GM23338 (cell line): ENCODE data around the gene LRATD1. TPM values are rescaled to one million over a fixed set of nuclear protein-coding genes. Genes with fewer than 3 reads are reported as not detected.

ENCODE experiments used
- ATAC-seq: fragments of 200-7000 bp; cut with Tn5 transposase; 3 replicates; pipeline ENCODE4 v1.9.1; 2020
- DNase-seq: peaks from one replicate; pipeline ENCODE4 v3.0.0-alpha.2; 2015; ENCODE audit warnings: low spot score
- H2AFZ ChIP-seq: fragments of 200-600 bp; sonication (generic); 2 replicates; pipeline ENCODE4 v1.8.0; 2016; ENCODE audit warnings: antibody characterized with exemption, mild to moderate bottlenecking, moderate library complexity
- H3F3A ChIP-seq: fragments of 200-600 bp; sonication (generic); replicated peaks from 2 replicates; pipeline ENCODE4 v1.8.0; 2017; ENCODE audit warnings: antibody characterized with exemption, mixed run types, low read depth
- H3K27ac ChIP-seq: fragments of 200-600 bp; sonication (generic); 2 replicates; pipeline ENCODE4 v1.6.1; 2016; ENCODE audit warnings: low read depth
- H3K27me3 ChIP-seq: fragments of 200-600 bp; sonication (generic); 2 replicates; pipeline ENCODE4 v1.8.0; 2016; ENCODE audit warnings: mild to moderate bottlenecking, mixed run types, moderate library complexity; ENCODE audit not compliant: insufficient read depth
- H3K36me3 ChIP-seq: fragments of 200-600 bp; sonication (generic); 2 replicates; pipeline ENCODE4 v1.8.0; 2016; ENCODE audit warnings: mild to moderate bottlenecking; ENCODE audit not compliant: insufficient read depth
- H3K4me1 ChIP-seq: fragments of 200-600 bp; sonication (generic); 2 replicates; pipeline ENCODE4 v1.8.0; 2016; ENCODE audit warnings: mild to moderate bottlenecking, moderate library complexity; ENCODE audit not compliant: insufficient read depth
- H3K4me2 ChIP-seq: fragments of 200-600 bp; sonication (generic); 2 replicates; pipeline ENCODE4 v1.7.1; 2017; ENCODE audit warnings: mixed run types
- H3K4me3 ChIP-seq: fragments of 200-600 bp; sonication (generic); 2 replicates; pipeline ENCODE4 v1.6.1; 2016; ENCODE audit warnings: mixed run types
- H3K79me2 ChIP-seq: fragments of 200-600 bp; sonication (generic); replicated peaks from 2 replicates; pipeline ENCODE4 v1.8.0; 2017; ENCODE audit warnings: mild to moderate bottlenecking; ENCODE audit not compliant: insufficient read depth
- H3K9me2 ChIP-seq: fragments of 200-600 bp; sonication (generic); 2 replicates; pipeline ENCODE4 v1.8.0; 2017; ENCODE audit not compliant: insufficient read depth
- H4K20me1 ChIP-seq: fragments of 200-600 bp; sonication (generic); replicated peaks from 2 replicates; pipeline ENCODE4 v1.8.0; 2017; ENCODE audit warnings: mild to moderate bottlenecking; ENCODE audit not compliant: insufficient read depth
- H3K27ac Mint-ChIP-seq: 2 replicates; pipeline ENCODE4 v1.8.0; 2020; ENCODE audit warnings: inconsistent platforms, mild to moderate bottlenecking, moderate library complexity, mixed read lengths
- H3K27me3 Mint-ChIP-seq: 3 replicates; pipeline ENCODE4 v1.8.0; 2022; ENCODE audit warnings: low read depth, mild to moderate bottlenecking, moderate library complexity, mixed read lengths, inconsistent platforms; ENCODE audit not compliant: insufficient read depth, poor library complexity
- H3K36me3 Mint-ChIP-seq: 3 replicates; pipeline ENCODE4 v1.8.0; 2021; ENCODE audit warnings: low read depth, mild to moderate bottlenecking, inconsistent platforms, moderate library complexity, mixed read lengths
- H3K4me1 Mint-ChIP-seq: 3 replicates; pipeline ENCODE4 v1.8.0; 2020; ENCODE audit warnings: mild to moderate bottlenecking, inconsistent platforms, mixed read lengths
- H3K4me3 Mint-ChIP-seq: 3 replicates; pipeline ENCODE4 v1.8.0; 2021; ENCODE audit warnings: moderate library complexity, mild to moderate bottlenecking, inconsistent platforms, mixed read lengths
- H3K9me3 Mint-ChIP-seq: 3 replicates; pipeline ENCODE4 v1.8.0; 2020; ENCODE audit warnings: moderate library complexity, mild to moderate bottlenecking, inconsistent platforms, mixed read lengths
- CREB1 ChIP-seq: fragments of 250-450 bp; sonication (Bioruptor Pico); IDR thresholded peaks from 2 replicates; pipeline ENCODE4 v1.5.0; 2020; ENCODE audit warnings: low read depth, mild to moderate bottlenecking, moderate library complexity
- EZH2 ChIP-seq: fragments of 200-600 bp; sonication (generic); IDR thresholded peaks from one replicate; pipeline ENCODE4 v1.8.0; 2017; ENCODE audit warnings: antibody characterized with exemption, mild to moderate bottlenecking, low read depth; ENCODE audit not compliant: unreplicated experiment
- EZH2phosphoT487 ChIP-seq: fragments of 200-600 bp; sonication (generic); IDR thresholded peaks from one replicate; pipeline ENCODE4 v1.8.1; 2018; ENCODE audit warnings: antibody characterized with exemption; ENCODE audit not compliant: unreplicated experiment
- JUNB ChIP-seq: IDR thresholded peaks from one replicate; pipeline ENCODE4 v1.6.1; 2016; ENCODE audit warnings: antibody characterized with exemption; ENCODE audit not compliant: unreplicated experiment
- NANOG ChIP-seq: IDR thresholded peaks from 2 replicates; pipeline ENCODE4 v1.6.1; 2016; ENCODE audit warnings: antibody characterized with exemption, borderline replicate concordance
- POLR2AphosphoS5 ChIP-seq: IDR thresholded peaks from 2 replicates; pipeline ENCODE4 v1.6.1; 2016; ENCODE audit warnings: antibody characterized with exemption, low read depth
- REST ChIP-seq: IDR thresholded peaks from one replicate; pipeline ENCODE4 v1.6.1; 2018; ENCODE audit warnings: antibody characterized with exemption; ENCODE audit not compliant: unreplicated experiment
- STAT1 ChIP-seq: IDR thresholded peaks from one replicate; pipeline ENCODE4 v1.6.1; 2016; ENCODE audit warnings: antibody characterized with exemption; ENCODE audit not compliant: unreplicated experiment
- ZNF114 ChIP-seq: fragments of 250-450 bp; sonication (Bioruptor Pico); IDR thresholded peaks from 2 replicates; pipeline ENCODE4 v1.5.0; 2020; ENCODE audit warnings: mild to moderate bottlenecking, moderate library complexity
- ZNF331 ChIP-seq: fragments of 250-450 bp; sonication (Bioruptor Pico); IDR thresholded peaks from 2 replicates; pipeline ENCODE4 v1.5.0; 2020; ENCODE audit warnings: low read depth, mild to moderate bottlenecking, moderate library complexity
- polyA plus RNA-seq: library from polyadenylated mRNA; unstranded; fragments of >200 nt; fragmentation: Nextera tagmentation; extraction: Ambion mirVana; gene quantifications from 2 replicates; pipeline ENCODE4 v1.2.1, GENCODE V29; 2016
- total RNA-seq: library from RNA; depleted of rRNA; stranded (reverse); fragments of >200 nt; shearing (Covaris generic); gene quantifications from 2 replicates; pipeline ENCODE4 v1.2.3, GENCODE V29; 2014
- TF ChIP-seq, protein P1 (sequence below): IDR thresholded peaks from 2 replicates; pipeline ENCODE4 v1.6.1; 2016; ENCODE audit warnings: antibody characterized with exemption

Gene LRATD1
- total and polyA plus RNA-seq, 2 experiments from 2014 or later: 2.7 to 5.7 TPM

- Mint-ChIP-seq H3K36me3 (no peaks in the 10 kb centered on the region), H3K4me3 (no peak overlapping the region), H3K4me1 (peaks cover 4% of the 10 kb centered on the region; the same call in 2 of the 3 replicates), H3K9me3 (no peaks in the 10 kb centered on the region), H3K27me3 (no peaks in the 10 kb centered on the region), H3K27ac (no peak overlapping the region)
- Histone ChIP-seq H3K36me3 (no peaks in the 10 kb centered on the region), H3K27me3 (no peaks in the 10 kb centered on the region), H3K79me2 (no peaks in the 10 kb centered on the region), H3K9me2 (peaks cover 4% of the 10 kb centered on the region; the same call in 1 of the 2 replicates), H4K20me1 (no peaks in the 10 kb centered on the region), H2AFZ (peak overlapping the region; percentile 28; the same call in 1 of the 2 replicates), H3K4me3 (no peak overlapping the region), H3K4me1 (no peaks in the 10 kb centered on the region), H3K4me2 (no peak overlapping the region), H3K27ac (no peak overlapping the region), H3F3A (no peaks in the 10 kb centered on the region)
- ATAC-seq (no peak), DNase-seq (no peak)
- no peak for TF ChIP-seq EZH2
- no peak for TF ChIP-seq ZNF114
- TF ChIP-seq ZNF331 (CRISPR knock-in tag): no peak
- no peak for TF ChIP-seq STAT1
- TF ChIP-seq POLR2AphosphoS5: no peak
- no peak for TF ChIP-seq NANOG
Measured at GRCh38 chr2:14619441-14619840, 13.1 kb upstream of the LRATD1 start.

DNA sequence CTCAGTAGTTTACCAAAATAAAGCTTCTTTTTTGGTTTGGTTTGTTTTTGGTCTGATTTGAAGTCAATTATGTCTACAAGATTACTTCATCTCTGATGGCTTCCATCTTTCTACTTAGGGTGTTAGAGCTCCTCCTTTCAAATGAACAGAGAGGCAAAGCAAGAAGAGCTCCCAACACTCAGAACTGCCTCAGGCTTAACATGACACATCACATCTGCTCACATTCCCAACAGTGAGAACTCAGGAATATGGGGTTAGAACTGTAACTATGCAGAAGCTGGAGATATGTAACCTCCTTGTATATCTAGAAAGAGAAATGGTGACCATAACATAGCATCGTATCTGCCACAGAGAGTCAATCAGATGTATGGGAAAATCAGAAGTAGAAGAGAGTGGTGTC is 11.4 kb upstream of the LRATD1 start:
- ATAC-seq: no peak
- Histone ChIP-seq H2AFZ (no peak overlapping the region), H3K4me1 (no peaks in the 10 kb centered on the region), H3K27ac (no peak overlapping the region), H3K36me3 (no peaks in the 10 kb centered on the region), H3K4me2 (no peak overlapping the region), H3K79me2 (no peaks in the 10 kb centered on the region), H3F3A (no peaks in the 10 kb centered on the region), H4K20me1 (no peaks in the 10 kb centered on the region), H3K27me3 (no peaks in the 10 kb centered on the region), H3K4me3 (no peak overlapping the region), H3K9me2 (peaks cover 4% of the 10 kb centered on the region; the same call in 1 of the 2 replicates)
- H3K9me3 Mint-ChIP-seq: no peaks in the 10 kb centered on the region
- no peak for TF ChIP-seq CREB1 (CRISPR knock-in tag)
- no peak for TF ChIP-seq EZH2phosphoT487
- H3K4me3 Mint-ChIP-seq: no peak overlapping the region
- no peak overlapping the region for H3K27ac Mint-ChIP-seq
- no peaks in the 10 kb centered on the region for H3K4me1 Mint-ChIP-seq
- no peaks in the 10 kb centered on the region for H3K27me3 Mint-ChIP-seq
- DNase-seq: no peak
- H3K36me3 Mint-ChIP-seq: no peaks in the 10 kb centered on the region

DNA sequence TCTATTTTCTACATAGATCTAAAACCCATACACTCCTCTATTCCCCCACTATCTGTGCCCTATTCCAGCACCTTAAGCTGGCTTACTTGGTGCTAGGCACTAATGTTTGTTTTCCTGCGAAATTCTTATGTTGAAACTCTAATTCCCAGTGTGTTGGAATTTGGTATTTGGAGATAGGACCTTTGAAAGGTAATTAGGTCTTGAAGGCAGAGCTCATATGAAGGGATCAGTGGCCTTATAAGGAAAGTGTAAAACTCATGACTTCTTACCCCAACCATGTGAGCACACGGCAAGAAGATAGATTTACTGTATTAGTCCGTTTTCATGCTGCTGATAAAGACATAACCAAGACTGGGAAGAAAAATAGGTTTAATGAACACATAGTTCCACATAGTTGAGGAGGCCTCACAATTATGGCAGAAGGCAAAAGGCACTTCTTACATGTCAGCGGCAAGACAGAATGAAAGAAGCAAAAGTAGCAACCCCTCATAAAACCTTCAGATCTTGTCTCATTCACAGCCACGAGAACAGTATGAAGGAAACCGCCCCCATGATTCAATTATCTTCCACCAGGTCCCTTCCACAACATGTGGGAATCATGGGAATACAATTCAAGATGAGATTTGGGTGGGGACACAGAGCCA is 10.5 kb upstream of the LRATD1 start:
- H3K27me3 Mint-ChIP-seq: no peaks in the 10 kb centered on the region
- TF ChIP-seq, protein P1, sequence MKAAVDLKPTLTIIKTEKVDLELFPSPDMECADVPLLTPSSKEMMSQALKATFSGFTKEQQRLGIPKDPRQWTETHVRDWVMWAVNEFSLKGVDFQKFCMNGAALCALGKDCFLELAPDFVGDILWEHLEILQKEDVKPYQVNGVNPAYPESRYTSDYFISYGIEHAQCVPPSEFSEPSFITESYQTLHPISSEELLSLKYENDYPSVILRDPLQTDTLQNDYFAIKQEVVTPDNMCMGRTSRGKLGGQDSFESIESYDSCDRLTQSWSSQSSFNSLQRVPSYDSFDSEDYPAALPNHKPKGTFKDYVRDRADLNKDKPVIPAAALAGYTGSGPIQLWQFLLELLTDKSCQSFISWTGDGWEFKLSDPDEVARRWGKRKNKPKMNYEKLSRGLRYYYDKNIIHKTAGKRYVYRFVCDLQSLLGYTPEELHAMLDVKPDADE: no peak
- TF ChIP-seq NANOG (no peak), JUNB (no peak), REST (no peak)

More for the DNA sequence above, 10.5 kb upstream of the LRATD1 start:
- Histone ChIP-seq H3K4me1 (no peaks in the 10 kb centered on the region), H3K27ac (no peak overlapping the region), H3K4me2 (no peak overlapping the region), H3K79me2 (no peaks in the 10 kb centered on the region), H2AFZ (no peak overlapping the region), H3F3A (no peaks in the 10 kb centered on the region), H3K9me2 (peaks cover 4% of the 10 kb centered on the region; the same call in 1 of the 2 replicates), H3K4me3 (no peak overlapping the region), H3K36me3 (no peaks in the 10 kb centered on the region), H4K20me1 (no peaks in the 10 kb centered on the region), H3K27me3 (no peaks in the 10 kb centered on the region)
- Mint-ChIP-seq H3K27ac (no peak overlapping the region), H3K36me3 (no peaks in the 10 kb centered on the region), H3K4me1 (no peaks in the 10 kb centered on the region), H3K4me3 (no peak overlapping the region), H3K9me3 (no peaks in the 10 kb centered on the region)
- ATAC-seq (no peak), DNase-seq (no peak)
